HG03571 (cell line): ENCODE measurements around the gene PGM2.
A peak's percentile ranks its signal among the peaks of the same experiment; 100 is the strongest.

Experiments
- ATAC-seq: cut with Tn5 transposase; IDR thresholded peaks from one replicate; pipeline ENCODE4 v1.9.1; 2021; ENCODE audit not compliant: unreplicated experiment

The PGM2 gene

GRCh38 chr4:37860266-37860665 is 33.8 kb downstream of the PGM2 start:
- no peak for ATAC-seq

- no peak for ATAC-seq
Measured at GRCh38 chr4:37862961-37863360, 36.5 kb downstream of the PGM2 start.

GRCh38 chr4:37864786-37865185 is 38.3 kb downstream of the PGM2 start:
- ATAC-seq = no peak

- ATAC-seq = no peak
Measured at GRCh38 chr4:37865450-37865849, 39.0 kb downstream of the PGM2 start.

GRCh38 chr4:37867102-37867501 is 40.6 kb downstream of the PGM2 start:
- no peak for ATAC-seq

- ATAC-seq = no peak
Measured at GRCh38 chr4:37868238-37868637, 41.8 kb downstream of the PGM2 start.

GRCh38 chr4:37872310-37872988 is 46.0 kb downstream of the PGM2 start:
- ATAC-seq = no peak

- no peak for ATAC-seq
Measured at GRCh38 chr4:37873386-37873785, 46.9 kb downstream of the PGM2 start.

GRCh38 chr4:37876156-37876555 is 49.7 kb downstream of the PGM2 start:
- no peak for ATAC-seq

- no peak for ATAC-seq
Measured at GRCh38 chr4:37879365-37879764, 52.9 kb downstream of the PGM2 start.

GRCh38 chr4:37881811-37882210 is 55.3 kb downstream of the PGM2 start:
- ATAC-seq = no peak

- ATAC-seq = no peak
Measured at GRCh38 chr4:37882665-37883296, 56.3 kb downstream of the PGM2 start.

- ATAC-seq = no peak
Measured at GRCh38 chr4:37884855-37885487, 58.5 kb downstream of the PGM2 start.

GRCh38 chr4:37885496-37885895 is 59.0 kb downstream of the PGM2 start:
- ATAC-seq = no peak

GRCh38 chr4:37889849-37890800 is 63.6 kb downstream of the PGM2 start:
- ATAC-seq = no peak

- peak; percentile 25 for ATAC-seq
Measured at GRCh38 chr4:37890801-37891259, 64.3 kb downstream of the PGM2 start, which contains the start of gene TBC1D1. TSS of gene TBC1D1 (plus strand) at chr4:37891084. CDS start at chr4:37902096, 11,012 bp downstream.

GRCh38 chr4:37891260-37892159 is 65.0 kb downstream of the PGM2 start:
- ATAC-seq = peak; percentile 56

GRCh38 chr4:37892641-37893040 is 66.2 kb downstream of the PGM2 start:
- ATAC-seq = peak; percentile 46

GRCh38 chr4:37893164-37893563 is 66.7 kb downstream of the PGM2 start:
- ATAC-seq = no peak

GRCh38 chr4:37895271-37895670 is 68.8 kb downstream of the PGM2 start:
- no peak for ATAC-seq
